Myocyte (in vitro differentiated cells): ENCODE data around the gene CPA1. TPM values are rescaled to one million over a fixed set of nuclear protein-coding genes. Genes with fewer than 3 reads are reported as not detected.
"Not testable (repeated sequence)": the region's sequence is repeated elsewhere in the genome, so short reads cannot be mapped to it uniquely, and the experiment has no call there.

ENCODE experiments used
- DNase-seq: peaks from one replicate; pipeline ENCODE4 v3.0.0-alpha.2; 2012; ENCODE audit warnings: low read depth
- total RNA-seq: library from RNA; depleted of rRNA; stranded (reverse); fragments of >200 nt; gene quantifications from 2 replicates; pipeline ENCODE4 v1.2.3, GENCODE V29; 2014

Gene CPA1
- total RNA-seq, 1 donor from 2014 or later = 1.3 TPM

GRCh38 chr7:130371046-130371445 is 9.2 kb upstream of the CPA1 start:
- peak; percentile 44 for DNase-seq

GRCh38 chr7:130372402-130373165 is 7.7 kb upstream of the CPA1 start:
- peak; percentile 26 for DNase-seq

GRCh38 chr7:130374507-130374906 is 5.8 kb upstream of the CPA1 start:
- no peak for DNase-seq

GRCh38 chr7:130376461-130376860 is 3.8 kb upstream of the CPA1 start:
- DNase-seq = not testable (repeated sequence)

- no peak for DNase-seq
Observed at GRCh38 chr7:130377178-130377577, 3.1 kb upstream of the CPA1 start.

- DNase-seq = no peak
Observed at GRCh38 chr7:130379019-130379418, 1.3 kb upstream of the CPA1 start.

GRCh38 chr7:130379532-130379920 is 768 bp upstream of the CPA1 start:
- peak; percentile 31 for DNase-seq

- DNase-seq = no peak
Observed at GRCh38 chr7:130380861-130381455, 664 bp downstream of the CPA1 start.

- DNase-seq = no peak
Observed at GRCh38 chr7:130381468-130382312, 1.4 kb downstream of the CPA1 start.

GRCh38 chr7:130383187-130383980 is 3.1 kb downstream of the CPA1 start:
- DNase-seq = no peak

GRCh38 chr7:130384371-130384801 is 4.1 kb downstream of the CPA1 start:
- no peak for DNase-seq

GRCh38 chr7:130384841-130385599 is 4.7 kb downstream of the CPA1 start:
- DNase-seq = no peak

- peak; percentile 19 for DNase-seq
Observed at GRCh38 chr7:130385600-130386066, 5.3 kb downstream of the CPA1 start.

GRCh38 chr7:130386876-130387275 is 6.6 kb downstream of the CPA1 start:
- no peak for DNase-seq

- DNase-seq = no peak
Observed at GRCh38 chr7:130387306-130387627, 7.0 kb downstream of the CPA1 start.

- DNase-seq = peak; percentile 78
Observed at GRCh38 chr7:130387628-130388403, 7.5 kb downstream of the CPA1 start.

- no peak for DNase-seq
Observed at GRCh38 chr7:130388671-130389070, 8.4 kb downstream of the CPA1 start.

- no peak for DNase-seq
Observed at GRCh38 chr7:130390486-130390885, 10.2 kb downstream of the CPA1 start.

GRCh38 chr7:130393101-130393561 is 12.8 kb downstream of the CPA1 start:
- DNase-seq = peak; percentile 57
